GM21390 (cell line): ENCODE data around the gene MUC4.
"Not testable (repeated sequence)": the region's sequence is repeated elsewhere in the genome, so short reads cannot be mapped to it uniquely, and the experiment has no call there.

Experiments used
- ATAC-seq: cut with Tn5 transposase; IDR thresholded peaks from one replicate; pipeline ENCODE4 v1.9.1; 2021; ENCODE audit not compliant: unreplicated experiment

Gene MUC4

DNA sequence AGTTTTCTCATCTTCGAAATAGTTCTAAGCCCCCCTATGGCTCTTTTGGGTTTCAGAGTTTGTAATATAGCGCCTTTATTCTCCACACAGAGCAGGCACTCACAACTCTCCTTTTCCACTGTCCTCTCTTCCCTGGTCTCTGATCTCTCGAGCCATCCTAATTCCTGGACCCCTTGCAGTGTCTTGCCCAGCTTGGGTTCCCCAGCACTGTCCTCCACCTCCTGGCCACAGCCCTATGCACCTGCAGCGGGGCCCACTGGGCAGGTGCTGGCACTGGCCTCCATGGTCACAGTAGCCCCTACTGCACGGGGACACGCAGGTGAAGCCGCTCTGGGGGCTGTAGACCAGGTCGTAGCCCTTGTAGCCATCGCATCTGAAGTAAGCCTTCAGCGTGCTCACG, 63.1 kb downstream of the MUC4 start:
- ATAC-seq = no peak

DNA sequence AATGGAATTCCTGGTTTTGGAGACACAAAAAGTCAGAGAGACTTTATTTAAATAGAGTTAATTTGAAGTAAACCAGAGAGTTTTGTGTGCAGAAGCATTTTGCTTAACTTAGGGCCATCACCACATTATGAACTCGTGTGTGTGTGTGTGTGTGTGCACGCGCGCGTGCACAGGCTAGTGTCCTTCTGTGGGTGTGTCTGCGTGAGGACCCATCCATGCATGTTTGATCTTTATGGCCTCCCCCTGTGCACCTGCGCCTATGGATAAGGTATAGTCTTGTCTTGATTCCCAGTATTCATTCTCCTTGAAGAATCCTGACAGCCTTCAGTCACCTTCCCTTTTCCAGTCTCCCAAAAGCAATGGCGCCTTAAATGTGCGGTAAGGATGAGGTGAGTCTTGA, 65.0 kb downstream of the MUC4 start:
- ATAC-seq = no peak

DNA sequence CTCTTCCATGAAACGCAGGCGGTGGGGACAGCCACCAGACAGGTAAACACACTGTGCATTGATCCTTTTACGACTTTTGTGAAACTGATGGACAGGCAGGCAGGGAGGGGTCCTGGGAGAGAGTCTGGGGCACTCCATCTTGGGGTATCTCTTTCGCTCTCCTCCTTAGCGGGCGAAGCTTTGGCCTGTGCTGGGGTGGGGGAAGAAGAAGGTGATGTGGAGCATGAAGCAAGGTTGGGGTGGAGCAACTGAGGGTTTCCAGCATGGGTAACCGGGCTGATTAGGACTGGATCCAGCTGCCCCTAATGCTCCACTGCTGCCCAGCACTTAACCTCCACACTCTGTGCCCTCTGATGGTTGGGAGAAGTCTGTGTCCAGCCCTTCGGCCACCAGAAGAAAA, 65.4 kb downstream of the MUC4 start:
- no peak for ATAC-seq

DNA sequence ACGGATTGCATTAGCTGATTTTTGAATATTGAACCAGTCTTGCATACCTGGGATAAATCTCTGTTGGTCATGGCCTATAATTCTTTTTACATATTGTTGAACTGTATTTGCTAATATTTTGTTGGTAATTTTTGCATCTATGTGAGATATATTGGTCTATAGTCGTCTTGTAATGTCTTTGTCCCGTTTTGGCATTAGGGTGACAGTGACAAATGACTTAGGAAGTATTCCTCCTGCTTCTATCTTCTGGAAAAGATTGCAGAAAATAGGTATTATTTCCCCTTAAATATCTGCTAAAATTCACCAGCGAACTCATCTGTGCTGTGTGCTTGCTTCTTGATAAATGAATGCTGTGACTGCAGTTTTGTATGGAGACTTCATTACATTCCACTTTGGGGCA, 67.3 kb downstream of the MUC4 start:
- no peak for ATAC-seq

DNA sequence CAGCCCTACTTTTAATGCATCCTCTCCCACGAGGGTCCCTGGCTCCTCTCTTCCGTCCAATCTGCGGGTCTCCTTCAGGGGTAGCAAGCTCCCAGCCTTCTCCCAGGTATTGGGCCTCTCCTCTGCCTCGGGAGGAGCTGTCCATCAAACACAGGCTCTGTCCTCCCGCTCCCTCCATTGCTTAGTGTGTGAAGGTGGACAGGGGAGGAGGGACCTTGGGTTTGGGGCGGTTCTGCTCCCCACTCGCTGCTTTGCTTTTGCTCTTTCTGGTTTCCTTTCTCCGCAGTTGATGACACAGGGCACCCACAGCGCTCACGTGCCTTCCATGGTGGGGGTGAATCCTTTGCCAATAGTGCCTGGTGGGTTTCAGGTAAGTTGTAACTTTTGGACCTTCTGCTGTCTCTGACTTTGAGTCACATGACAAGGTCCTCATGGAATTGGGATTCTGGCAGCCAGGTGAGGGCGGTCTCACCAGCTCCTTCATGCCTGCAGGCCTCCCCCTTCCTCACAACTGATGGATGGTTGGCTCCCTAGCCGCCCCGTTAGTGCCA, 72.1 kb downstream of the MUC4 start:
- ATAC-seq = no peak

DNA sequence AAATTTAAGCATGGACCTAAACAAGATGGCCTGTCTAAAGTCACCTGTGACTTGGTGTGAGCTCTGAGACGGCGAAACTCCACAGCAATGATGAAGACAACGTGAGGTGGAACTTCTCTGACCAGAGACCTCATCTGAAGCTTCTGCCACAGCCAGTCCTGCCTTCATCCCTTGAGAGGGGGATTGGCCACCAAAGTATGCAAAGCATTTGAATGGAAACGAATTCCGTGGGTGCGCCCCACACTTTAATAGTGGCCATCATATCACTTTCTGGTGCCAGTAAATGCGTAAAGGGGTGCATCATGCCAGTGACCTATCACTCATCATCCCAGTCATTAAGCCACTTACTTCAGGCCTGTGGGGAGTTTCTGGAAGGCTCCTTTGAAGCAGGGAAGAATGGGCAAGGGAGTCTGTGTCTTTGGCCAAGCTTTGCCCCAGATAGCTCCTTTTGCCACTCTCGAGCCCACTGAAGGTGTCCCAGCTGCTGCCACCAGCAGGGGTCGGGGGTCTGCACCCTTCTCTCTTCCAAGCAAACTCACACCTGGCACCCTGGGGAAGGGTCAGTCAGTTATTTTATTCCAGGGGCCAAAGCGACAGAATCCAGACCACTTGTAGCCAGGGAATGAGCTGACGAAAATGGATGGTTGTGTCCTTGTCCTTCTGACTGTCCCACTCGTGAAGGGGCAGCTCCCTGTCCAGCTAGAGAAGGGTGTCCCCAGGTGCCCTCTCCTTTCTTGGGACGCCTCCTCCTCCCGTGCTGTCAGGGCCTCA, 73.3 kb downstream of the MUC4 start:
- no peak for ATAC-seq

DNA sequence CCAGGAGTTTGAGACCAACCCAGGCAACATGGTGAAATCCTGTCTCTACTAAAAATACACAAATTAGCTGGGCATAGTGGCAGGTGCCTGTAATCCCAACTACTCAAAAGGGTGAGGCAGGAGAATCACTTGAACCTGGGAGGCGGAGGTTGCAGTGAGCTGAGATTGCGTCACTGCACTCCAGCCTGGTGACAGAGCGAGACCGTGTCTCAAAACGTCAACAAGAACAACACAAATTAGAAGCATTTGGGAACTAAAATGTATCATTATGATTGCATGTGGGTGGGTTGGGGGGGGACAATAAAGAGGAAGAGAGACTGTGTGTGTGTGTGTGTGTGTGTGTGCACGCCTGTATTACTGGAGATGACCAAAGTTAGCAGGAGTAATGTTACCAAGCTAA, 73.9 kb downstream of the MUC4 start:
- not testable (repeated sequence) for ATAC-seq

DNA sequence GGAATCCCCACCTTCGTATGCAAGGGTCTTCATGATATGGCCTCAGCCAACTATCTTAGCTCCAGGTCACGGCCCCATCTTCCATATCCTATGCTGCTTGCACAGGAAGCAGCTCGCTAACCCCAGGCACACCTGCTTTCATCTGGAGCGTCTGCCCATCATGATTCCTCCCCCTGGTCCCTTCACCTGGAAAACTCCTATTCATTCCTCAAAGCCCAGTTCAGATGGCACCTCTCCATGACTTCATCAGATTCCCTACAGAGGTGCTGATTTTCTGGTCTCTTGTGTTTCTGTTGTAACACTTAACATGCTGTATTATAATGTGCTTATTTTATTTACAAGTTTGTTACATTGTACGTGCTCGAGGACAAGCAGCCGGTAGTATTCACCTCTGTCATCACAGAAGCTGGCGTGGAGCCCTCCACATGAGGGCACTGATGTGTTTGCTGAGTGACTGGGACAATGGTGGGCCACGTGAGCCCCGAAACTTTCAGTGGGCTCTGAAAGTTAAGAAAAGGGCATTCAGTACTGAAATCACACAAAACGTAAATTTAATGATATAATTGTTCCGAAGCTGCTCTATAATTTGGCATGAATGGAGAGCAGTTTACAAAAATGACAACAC, 74.8 kb downstream of the MUC4 start:
- ATAC-seq = no peak

DNA sequence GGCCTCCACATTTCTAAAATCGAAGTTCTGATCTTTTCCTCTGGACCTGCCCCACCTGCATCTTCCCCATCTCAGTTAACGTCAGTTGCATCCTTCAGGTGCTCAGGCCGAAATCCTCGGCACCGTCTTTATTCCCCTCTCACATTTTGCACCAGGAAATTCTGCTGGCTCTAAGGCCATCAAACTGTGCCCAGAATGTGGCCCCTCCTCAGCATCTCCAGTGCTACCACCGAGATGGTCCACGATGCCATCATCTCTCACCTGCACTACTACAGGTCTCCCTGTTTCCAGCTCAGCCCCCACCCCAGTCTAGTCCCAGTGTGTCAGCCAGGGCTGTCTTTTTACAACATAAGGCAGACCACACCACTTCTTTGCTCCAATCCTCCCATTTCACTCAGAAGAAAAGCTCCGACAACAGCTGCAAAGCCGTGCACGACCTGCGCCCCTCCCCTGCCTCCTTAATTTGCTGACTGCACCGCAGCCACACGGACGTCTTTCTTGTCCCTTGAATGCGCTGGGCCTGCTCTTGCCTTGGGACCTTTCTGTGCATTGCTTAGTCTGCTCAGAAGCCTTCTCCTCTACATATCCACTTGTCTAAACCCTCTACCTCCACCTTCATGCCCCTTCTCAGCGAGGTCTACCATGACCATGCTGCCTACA, 76.6 kb downstream of the MUC4 start:
- ATAC-seq = no peak

DNA sequence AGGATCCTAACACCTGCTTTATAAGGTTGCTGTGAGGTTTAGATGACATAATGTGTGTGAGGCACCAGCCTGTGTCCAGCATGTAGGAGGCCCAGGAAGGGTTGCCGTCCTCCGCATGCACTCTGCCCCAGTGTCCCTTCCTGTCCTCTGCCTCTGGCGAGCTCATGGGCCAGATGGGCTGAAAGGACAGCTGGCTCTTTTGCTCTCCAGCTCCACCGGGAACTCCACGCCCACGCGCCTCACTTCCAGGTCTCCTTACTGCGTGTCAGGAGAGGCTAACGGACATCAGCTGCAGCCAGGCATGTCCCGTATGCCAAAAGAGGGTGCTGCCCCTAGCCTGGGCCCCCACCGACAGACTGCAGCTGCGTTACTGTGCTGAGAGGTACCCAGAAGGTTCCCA, 78.8 kb downstream of the MUC4 start:
- ATAC-seq = no peak

DNA sequence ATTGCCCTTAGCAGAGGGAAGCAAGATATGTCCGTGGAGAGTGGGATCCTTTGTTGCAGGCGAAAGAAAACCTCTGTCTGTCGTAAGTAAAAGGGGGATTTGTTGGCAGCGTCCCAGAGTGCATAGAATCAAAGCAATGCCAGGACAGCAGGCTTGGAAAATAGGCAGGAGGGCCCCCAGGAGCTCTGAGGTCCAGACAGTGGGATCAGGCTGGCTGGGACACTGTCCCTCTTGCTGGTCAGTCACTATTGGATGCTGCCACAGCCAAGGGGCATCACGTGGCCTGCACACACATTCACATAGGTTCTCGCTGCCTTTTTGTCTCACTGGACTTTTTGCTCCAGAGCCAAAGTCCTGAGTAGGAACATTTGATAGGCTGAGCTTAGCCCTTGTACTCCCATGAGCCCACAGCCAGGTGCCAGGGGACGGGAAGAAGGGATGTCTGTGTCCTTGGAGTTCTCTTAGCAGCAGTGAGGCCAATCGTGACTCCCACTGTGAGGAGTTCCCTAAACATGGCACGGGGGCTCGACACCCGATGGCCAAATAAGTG, 80.3 kb downstream of the MUC4 start:
- no peak for ATAC-seq

DNA sequence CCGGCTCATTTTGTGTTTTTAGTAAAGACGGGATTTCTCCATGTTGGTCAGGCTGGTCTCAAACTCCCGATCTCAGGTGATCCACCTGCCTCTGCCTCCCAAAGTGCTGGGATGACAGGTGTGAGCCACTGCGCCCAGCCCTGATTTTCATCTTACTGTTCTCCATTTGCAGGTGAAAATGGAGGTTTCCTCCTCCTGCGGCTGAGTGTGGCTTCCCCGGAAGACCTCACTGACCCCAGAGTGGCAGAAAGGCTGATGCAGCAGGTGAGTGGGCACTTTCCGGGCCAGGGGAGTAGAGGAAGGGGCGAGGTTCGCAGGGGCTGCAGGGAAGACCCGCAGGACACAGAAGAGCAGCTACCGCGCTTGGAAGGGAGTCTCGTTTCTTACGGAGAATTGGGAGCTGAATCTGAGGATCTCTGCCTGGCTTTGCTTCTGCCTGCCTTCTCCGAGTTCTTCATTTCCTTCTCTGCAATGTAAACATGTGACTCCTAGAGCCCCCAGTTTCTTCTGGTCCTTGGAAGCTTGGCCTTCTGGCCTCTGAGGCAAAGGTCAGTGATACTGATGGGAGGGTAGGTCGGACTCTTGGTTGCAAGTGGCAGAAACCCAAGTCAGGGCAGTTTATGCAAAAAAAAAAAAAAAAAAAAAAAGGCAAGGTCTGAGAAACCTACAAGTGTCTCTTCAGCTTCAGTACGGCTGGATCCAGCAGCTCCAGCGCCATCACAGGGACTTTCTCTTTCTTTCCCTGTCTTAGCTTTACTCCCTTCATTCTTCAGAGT, 82.1 kb downstream of the MUC4 start:
- ATAC-seq = no peak

DNA sequence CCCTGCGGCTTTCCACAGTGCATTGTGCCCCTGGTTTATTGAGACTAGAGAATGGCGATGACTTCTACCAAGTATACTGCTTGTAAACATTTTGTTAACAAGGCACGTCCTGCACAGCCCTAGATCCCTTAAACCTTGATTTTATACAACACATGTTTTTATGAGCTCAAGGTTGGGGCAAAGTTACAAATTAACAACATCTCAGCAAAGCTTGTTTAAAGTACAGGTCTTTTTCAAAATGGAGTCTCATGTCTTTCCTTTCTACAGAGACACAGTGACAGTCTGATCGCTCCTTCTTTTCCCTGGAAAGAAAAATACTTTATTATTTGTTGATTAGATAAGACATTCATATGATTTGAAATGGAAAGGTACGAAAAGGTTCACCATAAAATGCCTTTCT, 82.9 kb downstream of the MUC4 start:
- ATAC-seq = not testable (repeated sequence)

DNA sequence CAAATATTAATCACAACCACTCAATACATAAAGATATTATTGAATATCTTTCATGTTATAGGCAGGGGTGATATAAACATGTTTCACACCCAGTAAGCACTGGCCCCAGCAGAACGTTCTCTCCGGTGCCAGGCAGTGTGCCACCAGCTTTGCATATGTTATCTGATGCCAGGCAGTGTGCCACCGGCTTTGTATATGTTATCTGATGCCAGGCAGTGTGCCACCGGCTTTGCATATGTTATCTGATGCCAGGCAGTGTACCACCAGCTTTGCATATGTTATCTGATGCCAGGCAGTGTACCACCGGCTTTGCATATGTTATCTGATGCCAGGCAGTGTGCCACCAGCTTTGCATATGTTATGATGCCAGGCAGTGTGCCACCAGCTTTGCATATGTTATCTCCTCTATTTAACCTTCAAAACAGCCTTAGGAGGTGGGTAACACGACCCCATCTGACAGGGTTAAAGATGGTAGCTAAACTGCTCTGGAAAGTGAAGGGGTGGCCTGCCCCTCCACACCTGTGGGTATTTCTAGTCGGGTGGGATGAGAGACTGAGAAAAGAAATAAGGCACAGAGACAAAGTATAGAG, 84.0 kb downstream of the MUC4 start:
- no peak for ATAC-seq

DNA sequence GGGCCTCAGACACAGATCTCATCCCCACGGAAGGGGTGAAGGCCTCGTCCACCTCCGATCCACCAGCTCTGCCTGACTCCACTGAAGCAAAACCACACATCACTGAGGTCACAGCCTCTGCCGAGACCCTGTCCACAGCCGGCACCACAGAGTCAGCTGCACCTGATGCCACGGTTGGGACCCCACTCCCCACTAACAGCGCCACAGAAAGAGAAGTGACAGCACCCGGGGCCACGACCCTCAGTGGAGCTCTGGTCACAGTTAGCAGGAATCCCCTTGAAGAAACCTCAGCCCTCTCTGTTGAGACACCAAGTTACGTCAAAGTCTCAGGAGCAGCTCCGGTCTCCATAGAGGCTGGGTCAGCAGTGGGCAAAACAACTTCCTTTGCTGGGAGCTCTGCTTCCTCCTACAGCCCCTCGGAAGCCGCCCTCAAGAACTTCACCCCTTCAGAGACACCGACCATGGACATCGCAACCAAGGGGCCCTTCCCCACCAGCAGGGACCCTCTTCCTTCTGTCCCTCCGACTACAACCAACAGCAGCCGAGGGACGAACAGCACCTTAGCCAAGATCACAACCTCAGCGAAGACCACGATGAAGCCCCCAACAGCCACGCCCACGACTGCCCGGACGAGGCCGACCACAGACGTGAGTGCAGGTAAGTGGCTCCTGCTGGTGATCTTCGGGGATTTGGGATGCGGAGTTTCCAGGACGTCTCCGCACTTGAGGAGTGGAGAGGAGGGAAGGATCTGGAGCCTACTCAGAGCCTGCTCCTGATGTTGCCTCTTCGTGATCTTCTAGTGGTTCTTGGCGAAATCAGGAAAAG, 85.6 kb downstream of the MUC4 start:
- not testable (repeated sequence) for ATAC-seq

DNA sequence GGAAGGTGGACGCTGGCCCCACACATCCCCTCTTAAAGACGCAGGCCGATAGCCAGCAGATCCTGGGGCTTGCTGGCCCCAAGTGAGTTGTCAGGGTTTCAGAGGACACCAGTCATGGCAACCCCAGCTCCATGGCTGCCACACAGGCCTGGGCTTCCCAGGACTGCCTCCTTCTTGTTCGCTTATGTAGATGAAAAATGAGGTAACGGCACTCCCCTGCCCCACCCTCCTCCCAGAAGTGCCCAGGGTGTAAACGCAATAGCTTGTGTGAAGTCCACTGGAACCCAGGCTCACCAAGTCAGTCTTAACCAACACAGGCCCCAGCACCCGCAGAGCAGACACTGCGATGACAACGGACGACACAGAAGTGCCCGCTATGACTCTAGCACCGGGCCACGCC, 87.4 kb downstream of the MUC4 start:
- not testable (repeated sequence) for ATAC-seq

DNA sequence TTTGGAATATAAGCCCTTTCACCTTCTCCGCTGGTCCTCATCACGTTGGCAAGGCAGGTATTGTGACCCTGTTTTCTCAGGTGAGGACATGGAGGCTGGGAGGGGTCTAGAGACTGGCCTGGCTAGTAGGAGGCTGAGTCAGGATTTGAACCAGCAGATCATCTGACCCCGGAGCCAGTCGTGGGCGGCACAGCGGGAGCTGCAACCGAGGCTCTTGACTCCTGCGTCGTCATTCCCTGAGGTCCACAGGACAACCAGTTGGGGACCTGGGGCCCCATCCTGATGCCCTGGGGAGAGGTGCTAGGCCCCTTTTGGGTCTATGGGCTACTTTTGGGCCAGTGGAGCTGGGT, 88.8 kb downstream of the MUC4 start:
- ATAC-seq = not testable (repeated sequence)

DNA sequence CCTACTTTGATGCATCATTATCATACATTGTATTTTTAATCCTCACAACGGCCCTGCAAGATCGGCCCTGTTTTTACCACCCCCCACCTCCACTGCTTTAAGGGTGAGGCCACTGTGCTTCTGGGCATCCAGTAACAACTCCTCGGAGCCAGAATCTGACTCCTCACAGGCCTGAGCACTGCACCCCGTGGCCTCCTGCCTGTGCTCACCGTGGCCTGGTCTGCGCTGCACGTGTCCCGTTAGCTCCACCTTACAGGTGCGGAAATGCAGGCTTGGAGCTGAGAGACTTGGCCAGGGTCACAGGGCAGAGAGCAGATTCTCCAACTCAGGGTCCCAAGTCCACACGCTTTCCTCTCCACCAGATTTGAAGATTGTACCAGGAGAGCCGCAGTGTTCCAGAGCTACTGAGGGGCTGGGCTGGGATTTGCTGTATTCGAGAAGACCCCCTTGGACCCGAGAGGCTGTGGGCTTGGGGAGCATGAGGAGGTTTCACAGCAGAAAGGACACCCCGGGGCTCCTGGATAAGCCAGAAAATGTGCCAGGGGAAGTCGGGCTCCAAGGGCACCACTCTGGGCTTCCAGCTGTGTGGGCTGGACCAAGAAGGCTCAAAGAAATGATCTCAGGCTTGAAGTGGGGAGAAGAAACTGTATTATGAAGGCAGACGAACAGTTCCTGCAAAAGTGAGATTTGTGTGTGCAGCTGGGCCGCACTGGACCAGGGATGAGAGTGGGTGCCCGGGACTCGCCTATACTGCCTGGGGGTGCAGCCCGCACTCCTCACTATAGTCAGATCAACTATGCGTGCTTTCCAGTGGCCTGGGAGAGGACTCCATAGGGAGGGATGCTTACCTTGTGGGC, 89.4 kb downstream of the MUC4 start:
- not testable (repeated sequence) for ATAC-seq
